ENCODE measurements around the gene MBD3L1.

Gene MBD3L1

GRCh38 chr19:8880868-8881488, 48.8 kb downstream of the MBD3L1 start:
- in situ Hi-C loops (cut with MboI; ENCODE audit: low sequenced_read_pairs): no loop called here

- in situ Hi-C loops (cut with MboI; ENCODE audit: low sequenced_read_pairs): no loop called here
Measured at GRCh38 chr19:8881512-8881911, 49.3 kb downstream of the MBD3L1 start.

GRCh38 chr19:8884416-8884815, 52.2 kb downstream of the MBD3L1 start:
- in situ Hi-C loops (cut with MboI; ENCODE audit: low sequenced_read_pairs): no loop called here

GRCh38 chr19:8887364-8887763, 55.2 kb downstream of the MBD3L1 start:
- in situ Hi-C loops (cut with MboI; ENCODE audit: low sequenced_read_pairs): no loop called here

- in situ Hi-C loops (cut with MboI; ENCODE audit: low sequenced_read_pairs): no loop called here
Measured at GRCh38 chr19:8890260-8890659, 58.1 kb downstream of the MBD3L1 start.

Data from HL-60/S4 treated with retinoic acid at 250 ng/mL for 4 days and 3 days (cell line).